Metanephros (tissue), 1 donor: ENCODE results near the gene CPSF6. TPM values are rescaled to one million over a fixed set of nuclear protein-coding genes. Genes with fewer than 3 reads are reported as not detected.

Experiments
- total RNA-seq: library from RNA; depleted of rRNA; stranded (reverse); fragments of >200 nt; gene quantifications from one replicate; pipeline ENCODE4 v1.2.3, GENCODE V29; 2014

CPSF6 gene
- total RNA-seq: 72.1 TPM

GRCh38 chr12:69239352-69239921 is at the start of gene CPSF6:
TSS of gene CPSF6 (plus strand) at chr12:69239569. CDS start at chr12:69239647, 78 bp downstream.

Other genes with a start within 250 kb of the CPSF6 start
- gene LYZ, start 108.8 kb downstream of the CPSF6 start, total RNA-seq: 115 TPM
- gene YEATS4, start 120.2 kb downstream of the CPSF6 start, total RNA-seq: 26.2 TPM
- 65.5 TPM for gene FRS2, start 230.8 kb downstream of the CPSF6 start, total RNA-seq